Fibroblast of villous mesenchyme (primary cell): Measurements from ENCODE around the gene TNIK. TPM values are rescaled to one million over a fixed set of nuclear protein-coding genes. Genes with fewer than 3 reads are reported as not detected.
A peak's percentile ranks its signal among the peaks of the same experiment; 100 is the strongest.
"Not testable (repeated sequence)": the region's sequence is repeated elsewhere in the genome, so short reads cannot be mapped to it uniquely, and the experiment has no call there.

Experiments
- DNase-seq: peaks from one replicate; pipeline ENCODE4 v3.0.0-alpha.2; 2010; ENCODE audit warnings: low read depth
- H3K4me3 ChIP-seq: 2 replicates; pipeline ENCODE4 v1.5.1; 2011; ENCODE audit warnings: low read depth, mild to moderate bottlenecking, low read length
- total RNA-seq: library from RNA; depleted of rRNA; stranded (reverse); fragments of >200 nt; gene quantifications from 2 replicates; pipeline ENCODE4 v1.2.3, GENCODE V29; 2012
- TF ChIP-seq, protein P1 (sequence below): IDR thresholded peaks from 2 replicates; pipeline ENCODE4 v1.5.1; 2012; ENCODE audit warnings: low read depth, mild to moderate bottlenecking, low read length; ENCODE audit not compliant: insufficient read depth

Gene TNIK
- total RNA-seq, 1 donor = 5.2 TPM

DNA sequence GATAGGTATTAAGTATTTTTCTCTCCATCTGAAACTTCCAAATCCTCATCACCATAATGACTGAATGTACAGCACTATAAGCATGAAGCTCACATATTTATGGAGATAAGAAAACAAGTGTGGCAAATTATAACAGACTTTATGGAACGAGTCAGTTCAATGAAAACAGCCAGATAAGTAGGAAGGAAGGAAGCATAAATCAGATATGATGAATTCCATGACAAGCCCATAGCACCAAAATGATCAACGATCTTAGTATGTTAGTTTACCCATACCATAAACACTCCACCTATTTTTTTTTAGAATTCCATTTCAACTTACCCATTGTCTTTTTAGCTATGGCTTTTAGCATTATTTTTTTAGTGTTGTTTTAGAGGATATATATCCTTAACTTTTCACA lies 169.5 kb downstream of the TNIK start:
- no peak for DNase-seq
- TF ChIP-seq, protein P1, sequence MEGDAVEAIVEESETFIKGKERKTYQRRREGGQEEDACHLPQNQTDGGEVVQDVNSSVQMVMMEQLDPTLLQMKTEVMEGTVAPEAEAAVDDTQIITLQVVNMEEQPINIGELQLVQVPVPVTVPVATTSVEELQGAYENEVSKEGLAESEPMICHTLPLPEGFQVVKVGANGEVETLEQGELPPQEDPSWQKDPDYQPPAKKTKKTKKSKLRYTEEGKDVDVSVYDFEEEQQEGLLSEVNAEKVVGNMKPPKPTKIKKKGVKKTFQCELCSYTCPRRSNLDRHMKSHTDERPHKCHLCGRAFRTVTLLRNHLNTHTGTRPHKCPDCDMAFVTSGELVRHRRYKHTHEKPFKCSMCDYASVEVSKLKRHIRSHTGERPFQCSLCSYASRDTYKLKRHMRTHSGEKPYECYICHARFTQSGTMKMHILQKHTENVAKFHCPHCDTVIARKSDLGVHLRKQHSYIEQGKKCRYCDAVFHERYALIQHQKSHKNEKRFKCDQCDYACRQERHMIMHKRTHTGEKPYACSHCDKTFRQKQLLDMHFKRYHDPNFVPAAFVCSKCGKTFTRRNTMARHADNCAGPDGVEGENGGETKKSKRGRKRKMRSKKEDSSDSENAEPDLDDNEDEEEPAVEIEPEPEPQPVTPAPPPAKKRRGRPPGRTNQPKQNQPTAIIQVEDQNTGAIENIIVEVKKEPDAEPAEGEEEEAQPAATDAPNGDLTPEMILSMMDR = no peak
- H3K4me3 ChIP-seq = no peak overlapping the region

DNA sequence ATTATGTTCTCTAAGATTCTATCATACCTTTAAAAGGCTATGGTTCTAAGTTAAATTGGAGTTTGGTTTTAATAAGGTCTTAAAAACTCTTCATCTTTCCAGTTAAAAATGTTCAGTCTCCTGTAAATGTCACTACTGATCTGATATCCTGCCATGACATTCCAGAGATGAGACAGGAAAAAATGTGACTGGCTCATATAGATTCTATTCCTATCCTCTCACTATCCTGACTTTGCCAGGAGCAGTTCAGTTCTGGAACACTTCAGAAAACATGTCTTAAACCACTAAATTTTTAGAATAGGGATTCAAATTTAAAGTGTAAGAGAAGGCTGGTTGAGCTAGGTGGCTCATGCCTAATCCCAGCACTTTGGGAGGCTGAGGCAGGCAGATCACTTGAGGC lies 170.9 kb downstream of the TNIK start:
- DNase-seq = no peak
- no peak overlapping the region for H3K4me3 ChIP-seq
- TF ChIP-seq, protein P1 = no peak

DNA sequence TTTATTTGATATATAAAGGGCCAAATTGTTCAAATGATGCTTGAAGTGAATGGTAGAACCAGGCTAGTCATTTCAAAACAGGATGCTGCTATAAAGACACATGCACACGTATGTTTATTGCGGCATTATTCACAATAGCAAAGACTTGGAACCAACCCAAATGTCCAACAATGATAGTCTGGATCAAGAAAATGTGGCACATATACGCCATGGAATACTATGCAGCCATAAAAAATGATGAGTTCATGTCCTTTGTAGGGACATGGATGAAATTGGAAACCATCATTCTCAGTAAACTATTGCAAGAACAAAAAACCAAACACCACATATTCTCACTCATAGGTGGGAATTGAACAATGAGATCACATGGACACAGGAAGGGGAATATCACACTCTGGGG lies 172.4 kb downstream of the TNIK start:
- H3K4me3 ChIP-seq, DNase-seq: not testable (repeated sequence)

DNA sequence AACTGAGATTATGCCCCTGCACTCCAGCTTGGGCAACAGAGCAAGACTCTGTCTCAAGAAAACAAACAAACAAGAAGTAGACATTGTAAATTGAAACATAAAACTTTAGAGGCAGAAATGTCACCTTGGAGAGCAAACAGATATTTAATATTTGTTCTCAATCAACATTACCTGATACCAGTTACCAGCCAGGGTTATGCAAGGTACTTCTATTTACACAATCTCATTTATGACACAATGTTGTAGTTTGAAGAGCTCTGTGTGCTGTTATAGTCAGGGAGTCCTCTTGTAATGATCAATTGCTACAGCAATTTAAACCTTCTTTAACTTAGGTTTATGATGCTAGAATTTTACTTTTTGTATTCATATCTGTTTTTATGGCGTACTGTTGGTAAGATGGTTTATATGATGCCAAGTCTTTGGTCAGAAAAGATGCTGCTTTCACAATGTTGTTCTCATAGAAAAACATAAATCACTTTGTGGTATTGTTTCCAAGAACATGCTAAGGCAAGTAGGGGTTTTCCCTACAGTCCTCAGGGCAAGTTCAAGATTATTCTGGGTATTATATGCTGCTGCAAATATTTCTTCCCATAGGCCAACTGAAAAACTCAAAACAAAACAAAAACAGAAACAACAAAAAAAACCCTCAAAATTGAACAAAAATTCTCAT lies 173.5 kb downstream of the TNIK start:
- H3K4me3 ChIP-seq = no peak overlapping the region
- TF ChIP-seq, protein P1 = no peak
- DNase-seq = peak; percentile 76

DNA sequence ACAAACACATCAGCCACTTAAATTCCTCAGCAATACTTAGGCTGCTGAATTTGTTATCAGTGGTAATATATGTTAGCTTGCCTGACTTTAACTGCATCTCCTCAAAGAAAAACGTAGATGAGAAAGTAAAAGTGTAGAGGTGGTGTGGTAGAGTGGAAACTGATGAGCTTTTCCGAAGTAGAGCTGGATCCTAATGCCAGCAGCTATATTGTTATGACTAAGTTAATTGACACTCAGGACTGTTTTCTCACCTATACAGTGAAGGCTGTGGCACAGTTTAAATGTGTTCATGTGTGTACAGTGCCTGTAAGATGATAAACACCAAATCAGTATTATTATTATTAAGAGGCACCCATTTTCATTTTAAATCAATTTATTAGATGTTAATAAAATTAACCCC lies 174.9 kb downstream of the TNIK start:
- TF ChIP-seq, protein P1 = no peak
- no peak overlapping the region for H3K4me3 ChIP-seq
- no peak for DNase-seq

DNA sequence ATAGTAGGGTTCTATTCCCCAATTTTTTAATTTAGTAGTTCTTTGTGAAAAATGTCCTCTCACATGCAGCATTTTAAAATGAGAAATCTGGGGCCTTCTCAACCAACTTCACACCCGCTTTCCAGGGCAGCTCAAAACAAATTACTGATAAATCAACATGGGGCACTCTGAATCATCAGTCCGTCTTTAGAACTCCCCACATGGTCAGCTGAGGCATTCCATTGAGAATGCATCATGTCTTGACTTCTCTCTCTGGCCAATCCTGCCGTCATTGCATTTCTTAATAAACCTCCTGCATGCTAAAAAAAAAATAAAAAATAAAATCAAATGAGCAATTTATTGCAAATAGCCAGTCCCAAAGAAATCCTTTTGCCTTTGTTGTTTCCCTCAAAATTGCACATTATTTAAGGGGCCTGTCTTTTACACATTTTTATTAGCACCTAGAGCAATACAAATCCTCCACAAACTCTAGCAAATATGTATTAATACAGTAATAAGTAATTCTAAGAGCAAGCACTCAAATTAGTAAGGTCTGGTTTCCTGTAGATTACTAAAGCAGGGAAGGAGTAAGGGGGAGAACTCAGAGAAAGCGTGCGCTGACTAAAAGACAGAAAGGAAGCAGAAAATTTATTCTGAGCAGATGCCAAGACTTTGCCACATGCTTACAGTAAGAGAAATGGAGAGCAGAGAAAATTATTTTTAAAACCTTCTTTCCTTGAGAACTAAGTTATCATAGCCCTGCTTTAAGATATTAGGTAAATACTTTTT lies 175.7 kb downstream of the TNIK start:
- H3K4me3 ChIP-seq = no peak overlapping the region
- TF ChIP-seq, protein P1 = no peak

DNA sequence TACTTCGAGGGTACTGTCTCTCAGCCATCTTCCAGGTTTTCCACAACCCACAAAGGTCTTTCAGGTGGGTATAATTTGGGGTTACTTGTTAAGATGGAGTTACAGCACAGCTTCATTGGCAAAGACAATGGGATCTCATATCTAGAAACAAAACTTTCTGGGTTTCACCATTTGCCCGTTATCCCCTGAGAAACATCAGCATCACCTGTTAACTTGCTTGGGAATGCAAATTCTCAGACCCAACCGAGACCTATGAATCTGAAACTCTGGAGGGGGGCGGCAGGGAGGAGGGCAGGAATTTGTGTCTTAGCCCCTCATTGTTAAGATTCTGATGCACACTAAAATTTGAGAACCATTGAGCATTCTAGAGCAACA lies 176.4 kb downstream of the TNIK start:
- TF ChIP-seq, protein P1 = no peak
- DNase-seq = no peak
- H3K4me3 ChIP-seq = no peak overlapping the region

More for the DNA sequence above, 175.7 kb downstream of the TNIK start:
- peak; percentile 96 for DNase-seq
